MCF 10A (cell line): ENCODE results near the gene RASSF8. TPM values are rescaled to one million over a fixed set of nuclear protein-coding genes. Genes with fewer than 3 reads are reported as not detected.

Experiments used
- BruUV-seq: library from RNA; stranded (reverse); fragments of 400-500 nt; replicated peaks from 2 replicates; lab custom pipeline; 2021; lab: Mats Ljungman, UMichigan
- CTCF ChIA-PET: fragments of 300-600 bp; sonication (Branson Sonifier 250); formaldehyde crosslinking; extraction: SDS; loops from one replicate; lab custom pipeline; 2021; ENCODE audit warnings: antibody characterized with exemption, inconsistent platforms; lab: Yijun Ruan, JAX
- POLR2A ChIA-PET: fragments of 300-600, 350-650 bp; sonication (Branson Sonifier 250); formaldehyde crosslinking; extraction: SDS; loops from one replicate; lab custom pipeline; 2020; ENCODE audit warnings: antibody characterized with exemption, inconsistent platforms; lab: Yijun Ruan, JAX
- DNase-seq: peaks from one replicate; pipeline ENCODE4 v3.0.0-alpha.2; 2018; ENCODE audit not compliant: unreplicated experiment
- H3K27ac Mint-ChIP-seq: one replicate; pipeline ENCODE4 v1.8.0; 2022; ENCODE audit warnings: mild to moderate bottlenecking, low read depth, mixed read lengths; ENCODE audit not compliant: unreplicated experiment
- H3K27me3 Mint-ChIP-seq: one replicate; pipeline ENCODE4 v1.8.0; 2022; ENCODE audit warnings: mixed read lengths; ENCODE audit not compliant: insufficient read depth, unreplicated experiment
- H3K36me3 Mint-ChIP-seq: one replicate; pipeline ENCODE4 v1.8.0; 2022; ENCODE audit warnings: mild to moderate bottlenecking, moderate library complexity, mixed read lengths; ENCODE audit not compliant: insufficient read depth, unreplicated experiment
- H3K4me1 Mint-ChIP-seq: one replicate; pipeline ENCODE4 v1.8.0; 2022; ENCODE audit warnings: mixed read lengths; ENCODE audit not compliant: insufficient read depth, unreplicated experiment
- H3K4me3 Mint-ChIP-seq: one replicate; pipeline ENCODE4 v1.8.0; 2022; ENCODE audit warnings: mild to moderate bottlenecking, moderate library complexity, mixed read lengths; ENCODE audit not compliant: unreplicated experiment
- H3K9me3 Mint-ChIP-seq: one replicate; pipeline ENCODE4 v1.8.0; 2022; ENCODE audit warnings: mixed read lengths; ENCODE audit not compliant: unreplicated experiment
- intact Hi-C: fragments of 100-400 bp; cut with micrococcal nuclease; formaldehyde crosslinking; loops from 2 replicates; pipeline ENCODE4 v1.14.1; 2022
- total RNA-seq: library from RNA; stranded (reverse); gene quantifications from 2 replicates; pipeline ENCODE4 v1.2.3, GENCODE V29; 2022
- TF ChIP-seq, protein P1 (sequence below): fragments of 200-600 bp; IDR thresholded peaks from one replicate; pipeline ENCODE4 v1.8.0; 2022; ENCODE audit warnings: antibody characterized with exemption, mild to moderate bottlenecking; ENCODE audit not compliant: unreplicated experiment

The RASSF8 gene
- total RNA-seq, 1 experiment from 2014 or later: 52.9 TPM

DNA sequence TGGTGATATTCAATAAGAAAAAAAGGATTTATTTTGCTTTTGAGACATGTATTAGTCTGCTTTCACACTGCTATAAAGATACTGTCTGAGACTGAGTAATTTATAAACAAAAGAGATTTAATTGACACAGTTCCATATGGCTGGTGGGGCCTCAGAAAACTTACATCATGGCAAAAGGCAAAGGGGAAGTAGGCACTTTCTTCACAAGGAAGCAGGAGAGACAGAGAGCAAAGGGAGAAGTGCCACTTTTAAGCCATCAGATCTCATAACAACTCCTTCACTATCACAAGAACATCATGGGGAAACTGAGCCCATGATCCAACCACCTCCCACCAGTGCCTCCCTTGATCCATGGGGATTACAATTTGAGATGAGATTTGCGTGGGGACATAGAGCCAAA lies 122.4 kb downstream of the RASSF8 start:
- intact Hi-C loops: no loop called here
- no TSS peak for BruUV-seq
- POLR2A ChIA-PET: no interaction called here
- no peak for DNase-seq
- Mint-ChIP-seq H3K4me1 (peaks cover 7% of the 10 kb centered on the region), H3K9me3 (no peaks in the 10 kb centered on the region), H3K36me3 (no peaks in the 10 kb centered on the region), H3K27ac (no peak overlapping the region), H3K27me3 (no peaks in the 10 kb centered on the region), H3K4me3 (no peak overlapping the region)
- TF ChIP-seq, protein P1, sequence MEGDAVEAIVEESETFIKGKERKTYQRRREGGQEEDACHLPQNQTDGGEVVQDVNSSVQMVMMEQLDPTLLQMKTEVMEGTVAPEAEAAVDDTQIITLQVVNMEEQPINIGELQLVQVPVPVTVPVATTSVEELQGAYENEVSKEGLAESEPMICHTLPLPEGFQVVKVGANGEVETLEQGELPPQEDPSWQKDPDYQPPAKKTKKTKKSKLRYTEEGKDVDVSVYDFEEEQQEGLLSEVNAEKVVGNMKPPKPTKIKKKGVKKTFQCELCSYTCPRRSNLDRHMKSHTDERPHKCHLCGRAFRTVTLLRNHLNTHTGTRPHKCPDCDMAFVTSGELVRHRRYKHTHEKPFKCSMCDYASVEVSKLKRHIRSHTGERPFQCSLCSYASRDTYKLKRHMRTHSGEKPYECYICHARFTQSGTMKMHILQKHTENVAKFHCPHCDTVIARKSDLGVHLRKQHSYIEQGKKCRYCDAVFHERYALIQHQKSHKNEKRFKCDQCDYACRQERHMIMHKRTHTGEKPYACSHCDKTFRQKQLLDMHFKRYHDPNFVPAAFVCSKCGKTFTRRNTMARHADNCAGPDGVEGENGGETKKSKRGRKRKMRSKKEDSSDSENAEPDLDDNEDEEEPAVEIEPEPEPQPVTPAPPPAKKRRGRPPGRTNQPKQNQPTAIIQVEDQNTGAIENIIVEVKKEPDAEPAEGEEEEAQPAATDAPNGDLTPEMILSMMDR: no peak
- CTCF ChIA-PET: interaction anchor here (0.7 kb wide), 1 partner anchor 237 kb away, joined by 4 read pairs; no protein-coding TSS in a partner anchor

DNA sequence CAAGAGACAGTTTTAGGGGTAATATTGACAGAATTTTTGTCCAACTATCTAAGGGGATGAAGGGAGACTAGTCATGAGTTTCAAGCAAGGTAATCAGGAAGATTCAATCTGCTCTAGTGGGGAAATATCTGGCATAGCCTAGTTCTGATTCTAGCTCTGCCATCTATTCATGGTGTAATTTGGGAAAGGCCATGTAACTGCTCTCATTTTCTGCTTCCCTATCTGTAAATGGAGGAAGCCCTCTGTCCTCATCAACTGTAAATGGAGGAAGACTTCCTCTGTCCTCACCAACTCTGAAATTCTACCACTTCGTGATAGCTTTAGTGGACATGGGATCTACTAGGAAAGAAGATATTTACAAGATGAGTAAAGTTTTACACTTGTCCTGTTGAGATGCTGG lies 128.5 kb downstream of the RASSF8 start:
- H3K9me3 Mint-ChIP-seq: no peaks in the 10 kb centered on the region
- H3K27ac Mint-ChIP-seq: no peak overlapping the region
- no peak for DNase-seq
- CTCF ChIA-PET: no interaction called here
- TF ChIP-seq, protein P1: no peak
- no peaks in the 10 kb centered on the region for H3K36me3 Mint-ChIP-seq
- POLR2A ChIA-PET: no interaction called here
- H3K4me3 Mint-ChIP-seq: no peak overlapping the region
- peaks cover 9% of the 10 kb centered on the region for H3K4me1 Mint-ChIP-seq
- no TSS peak for BruUV-seq
- intact Hi-C loops: no loop called here
- no peaks in the 10 kb centered on the region for H3K27me3 Mint-ChIP-seq

DNA sequence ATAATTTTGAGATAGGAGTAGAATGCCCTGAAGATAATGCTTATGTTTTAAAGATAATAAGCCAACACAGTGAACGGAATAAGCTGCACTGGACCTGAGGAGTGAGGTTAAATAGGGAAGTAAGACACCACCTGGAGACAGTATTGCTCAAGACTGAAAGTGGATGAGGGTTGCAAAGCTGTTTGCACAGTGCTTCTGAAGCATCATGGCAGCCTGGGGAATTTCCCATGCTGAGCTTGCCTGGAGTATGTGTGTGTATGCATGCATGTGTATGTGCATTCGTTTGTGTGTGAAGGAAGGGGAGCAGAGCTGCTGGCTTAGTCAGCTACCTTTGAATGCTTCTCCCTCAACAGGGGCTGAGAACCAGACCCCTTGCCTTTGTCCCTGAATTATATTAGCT lies 130.5 kb downstream of the RASSF8 start:
- ChIA-PET POLR2A (interaction anchor here (1.7 kb wide), 1 partner anchor 10 kb away, joined by 4 read pairs; no protein-coding TSS in a partner anchor), CTCF (interaction anchor here (0.5 to 1.2 kb wide), 4 partner anchors 8 to 744 kb away, joined by 3 to 5 read pairs (median 3); partner anchors contain the start of gene ITPR2)
- Mint-ChIP-seq H3K9me3 (no peaks in the 10 kb centered on the region), H3K36me3 (no peaks in the 10 kb centered on the region), H3K4me1 (peaks cover 9% of the 10 kb centered on the region), H3K27ac (no peak overlapping the region), H3K4me3 (no peak overlapping the region), H3K27me3 (no peaks in the 10 kb centered on the region)
- DNase-seq: no peak
- TF ChIP-seq, protein P1: no peak
- intact Hi-C loops: no loop called here
- BruUV-seq: no TSS peak

DNA sequence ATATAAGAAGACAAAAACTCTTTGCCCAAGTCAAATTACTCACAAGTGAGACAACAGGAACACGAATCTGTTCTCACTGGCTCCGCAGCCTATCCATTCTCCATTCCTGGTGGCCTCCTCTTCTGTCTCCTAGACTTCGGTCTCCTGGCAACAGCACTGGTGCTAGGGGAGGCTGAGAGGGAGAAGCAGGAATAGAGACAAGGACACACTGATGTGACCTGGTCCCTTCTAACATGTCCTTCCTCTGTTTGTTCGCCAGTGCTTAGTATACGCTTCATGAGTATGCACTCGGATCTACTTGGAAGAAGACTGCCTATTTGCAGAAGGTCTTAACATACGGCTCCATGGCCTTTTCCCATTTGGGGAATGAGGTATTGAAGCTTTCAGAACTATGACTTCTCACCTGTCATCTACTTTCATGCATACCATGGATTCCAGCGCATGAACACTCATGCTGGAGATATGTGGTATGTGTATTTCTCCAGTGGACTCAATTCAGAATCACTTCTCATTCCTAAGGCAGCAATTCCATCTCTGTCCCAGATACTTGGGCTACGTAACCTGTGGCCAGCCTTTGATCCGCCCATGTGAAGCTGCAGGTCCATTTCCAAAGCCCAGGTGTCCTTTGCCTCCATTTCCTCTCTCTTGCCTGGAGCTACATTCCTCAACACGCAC lies 132.5 kb downstream of the RASSF8 start:
- intact Hi-C loops: loop anchor here (10.0 kb wide), 2 partner anchors 754 to 784 kb away; no protein-coding TSS in a partner anchor

More for the DNA sequence above, 132.5 kb downstream of the RASSF8 start:
- POLR2A ChIA-PET: interaction anchor here (1.3 kb wide), 1 partner anchor 28 kb away, joined by 4 read pairs; no protein-coding TSS in a partner anchor
- no TSS peak for BruUV-seq
- no peak for DNase-seq
- no peaks in the 10 kb centered on the region for H3K36me3 Mint-ChIP-seq
- H3K4me3 Mint-ChIP-seq: no peak overlapping the region
- CTCF ChIA-PET: interaction anchor here (0.6 to 1.3 kb wide), 6 partner anchors 57 to 1977 kb away, joined by 3 to 7 read pairs (median 4); no protein-coding TSS in a partner anchor
- H3K9me3 Mint-ChIP-seq: no peaks in the 10 kb centered on the region
- peaks cover 9% of the 10 kb centered on the region for H3K4me1 Mint-ChIP-seq
- H3K27ac Mint-ChIP-seq: no peak overlapping the region
- TF ChIP-seq, protein P1: no peak
- H3K27me3 Mint-ChIP-seq: no peaks in the 10 kb centered on the region
